Measurements from ENCODE around the gene CD99.

CD99 gene

GRCh38 chrX:2676794-2677675, 14.1 kb upstream of the CD99 start:
- DNase-seq = no peak

GRCh38 chrX:2677764-2678163, 13.3 kb upstream of the CD99 start:
- DNase-seq = no peak

GRCh38 chrX:2678583-2678982, 12.5 kb upstream of the CD99 start:
- DNase-seq = no peak

- no peak for DNase-seq
Observed at GRCh38 chrX:2679534-2680485, 11.3 kb upstream of the CD99 start.

GRCh38 chrX:2680486-2681348, 10.4 kb upstream of the CD99 start:
- no peak for DNase-seq

- DNase-seq = no peak
Observed at GRCh38 chrX:2682565-2683177, 8.4 kb upstream of the CD99 start.

- no peak for DNase-seq
Observed at GRCh38 chrX:2684256-2684655, 6.8 kb upstream of the CD99 start.

- no peak for DNase-seq
Observed at GRCh38 chrX:2685886-2686285, 5.2 kb upstream of the CD99 start.

- DNase-seq = no peak
Observed at GRCh38 chrX:2689773-2690666, 1.1 kb upstream of the CD99 start.

GRCh38 chrX:2691543-2692220, 587 bp downstream of the CD99 start:
- DNase-seq = no peak

- DNase-seq = no peak
Observed at GRCh38 chrX:2692221-2693112, 1.4 kb downstream of the CD99 start.

GRCh38 chrX:2693113-2694002, 2.3 kb downstream of the CD99 start:
- no peak for DNase-seq

- DNase-seq = no peak
Observed at GRCh38 chrX:2694914-2695267, 3.8 kb downstream of the CD99 start.

GRCh38 chrX:2696698-2697215, 5.7 kb downstream of the CD99 start:
- no peak for DNase-seq

GRCh38 chrX:2697306-2697705, 6.2 kb downstream of the CD99 start:
- DNase-seq = no peak

GRCh38 chrX:2697741-2698299, 6.7 kb downstream of the CD99 start:
- no peak for DNase-seq

GRCh38 chrX:2698604-2699003, 7.5 kb downstream of the CD99 start:
- DNase-seq = no peak

GRCh38 chrX:2699959-2700358, 8.9 kb downstream of the CD99 start:
- no peak for DNase-seq
